GM10248 (cell line): ENCODE results near the gene ZDHHC1.

Source experiments
- CTCF ChIA-PET: fragments of 300-600 bp; sonication (Branson Sonifier 250); formaldehyde crosslinking; extraction: SDS; loops from one replicate; lab custom pipeline; 2021; ENCODE audit warnings: antibody characterized with exemption; lab: Yijun Ruan, JAX
- POLR2A ChIA-PET: fragments of 350-650 bp; sonication (Branson Sonifier 250); formaldehyde crosslinking; extraction: SDS; loops from one replicate; lab custom pipeline; 2020; ENCODE audit warnings: antibody characterized with exemption; lab: Yijun Ruan, JAX
- DNase-seq: peaks from one replicate; pipeline ENCODE4 v3.0.0; 2012; ENCODE audit errors: extremely low spot score
- CTCF ChIP-seq: IDR thresholded peaks from 2 replicates; pipeline ENCODE4 v1.5.1; 2012; ENCODE audit warnings: mild to moderate bottlenecking, low read depth; ENCODE audit errors: extremely low read depth, missing control alignments, control extremely low read depth

ZDHHC1 gene

GRCh38 chr16:67394155-67395104 lies 21.8 kb downstream of the ZDHHC1 start:
- POLR2A ChIA-PET = no interaction called here
- CTCF ChIA-PET = interaction anchor here (1.3 to 1.5 kb wide), 2 partner anchors 42 to 116 kb away, joined by 3 to 4 read pairs; no protein-coding TSS in a partner anchor
- no peak for DNase-seq
- no peak for TF ChIP-seq CTCF

- POLR2A ChIA-PET = no interaction called here
- CTCF ChIA-PET = interaction anchor here (1.3 to 1.5 kb wide), 2 partner anchors 41 to 115 kb away, joined by 3 to 4 read pairs; no protein-coding TSS in a partner anchor
- no peak for DNase-seq
- no peak for TF ChIP-seq CTCF
Measured at GRCh38 chr16:67393788-67394154, 22.5 kb downstream of the ZDHHC1 start.

GRCh38 chr16:67393111-67393787 lies 23.0 kb downstream of the ZDHHC1 start, which contains the start of gene TPPP3:
TPPP3 (minus strand) TSS chr16:67393498; CDS start chr16:67391111, 2,387 bp downstream.
- DNase-seq = no peak
- ChIA-PET POLR2A (no interaction called here), CTCF (interaction anchor here (0.6 to 1.5 kb wide), 3 partner anchors 12 to 115 kb away, joined by 3 to 4 read pairs (median 3); no protein-coding TSS in a partner anchor)

GRCh38 chr16:67392301-67393059 lies 23.8 kb downstream of the ZDHHC1 start:
- CTCF ChIA-PET = interaction anchor here (0.6 kb wide), 1 partner anchor 11 kb away, joined by 3 read pairs; no protein-coding TSS in a partner anchor
- peak; percentile 12 for DNase-seq
- POLR2A ChIA-PET = no interaction called here
- TF ChIP-seq CTCF = no peak

More at GRCh38 chr16:67393111-67393787, 23.0 kb downstream of the ZDHHC1 start, which contains the start of gene TPPP3:
- TF ChIP-seq CTCF = no peak

- DNase-seq = peak; percentile 17
- TF ChIP-seq CTCF = no peak
- ChIA-PET CTCF (interaction anchor here (1.6 to 1.9 kb wide), 2 partner anchors 9 to 131 kb away, joined by 3 to 8 read pairs; no protein-coding TSS in a partner anchor), POLR2A (no interaction called here)
Measured at GRCh38 chr16:67391424-67392300, 24.6 kb downstream of the ZDHHC1 start.
